ENCODE results near the gene OR9Q1.

- no peak for TF ChIP-seq CTCF (IDR thresholded peaks at IDR 0.05)
- no peak for TF ChIP-seq POLR2A (IDR thresholded peaks at IDR 0.05)
- no peak for TF ChIP-seq POLR2AphosphoS5 (IDR thresholded peaks at IDR 0.05)
Measured at GRCh38 chr11:58125469-58125868, 101.8 kb downstream of the OR9Q1 start, which contains the start of gene OR9I1.

All from upper lobe of left lung (tissue), 4 donors.